Stimulated activated naive CD8-positive, alpha-beta T cell treated with anti-CD3 and anti-CD28 coated beads, Interleukin-15, Interleukin-2, amounts not matched to agents 100 ng/mL and 50 ng/mL, for 24 hours (primary cell): ENCODE data around the gene CTNNA2.

ENCODE experiments used
- H3K27ac Mint-ChIP-seq: one replicate; pipeline ENCODE4 v1.8.0; 2021; ENCODE audit warnings: mild to moderate bottlenecking, mixed read lengths
- H3K27me3 Mint-ChIP-seq: one replicate; pipeline ENCODE4 v1.8.0; 2021; ENCODE audit warnings: mixed read lengths
- H3K36me3 Mint-ChIP-seq: one replicate; pipeline ENCODE4 v1.8.0; 2021; ENCODE audit warnings: low read depth, mixed read lengths
- H3K4me1 Mint-ChIP-seq: one replicate; pipeline ENCODE4 v1.8.0; 2021; ENCODE audit warnings: low read depth, mixed read lengths
- H3K4me3 Mint-ChIP-seq: one replicate; pipeline ENCODE4 v1.8.0; 2021; ENCODE audit warnings: mild to moderate bottlenecking, mixed read lengths
- H3K9me3 Mint-ChIP-seq: one replicate; pipeline ENCODE4 v1.8.0; 2021; ENCODE audit warnings: mixed read lengths

CTNNA2 gene

GRCh38 chr2:79910643-79911042 is 397.8 kb downstream of the CTNNA2 start:
- H3K4me3 Mint-ChIP-seq: no peak overlapping the region
- H3K9me3 Mint-ChIP-seq: peaks cover 8% of the 10 kb centered on the region
- no peaks in the 10 kb centered on the region for H3K36me3 Mint-ChIP-seq
- H3K27me3 Mint-ChIP-seq: no peaks in the 10 kb centered on the region
- no peak overlapping the region for H3K27ac Mint-ChIP-seq
- H3K4me1 Mint-ChIP-seq: no peaks in the 10 kb centered on the region

GRCh38 chr2:79915455-79915854 is 402.6 kb downstream of the CTNNA2 start:
- Mint-ChIP-seq H3K4me3 (no peak overlapping the region), H3K4me1 (no peaks in the 10 kb centered on the region), H3K36me3 (no peaks in the 10 kb centered on the region), H3K27ac (no peak overlapping the region), H3K9me3 (peaks cover 17% of the 10 kb centered on the region), H3K27me3 (no peaks in the 10 kb centered on the region)

GRCh38 chr2:79916285-79916684 is 403.4 kb downstream of the CTNNA2 start:
- H3K4me1 Mint-ChIP-seq: no peaks in the 10 kb centered on the region
- no peak overlapping the region for H3K4me3 Mint-ChIP-seq
- no peaks in the 10 kb centered on the region for H3K27me3 Mint-ChIP-seq
- H3K27ac Mint-ChIP-seq: no peak overlapping the region
- H3K36me3 Mint-ChIP-seq: no peaks in the 10 kb centered on the region
- peaks cover 18% of the 10 kb centered on the region for H3K9me3 Mint-ChIP-seq

- Mint-ChIP-seq H3K9me3 (peaks cover 15% of the 10 kb centered on the region), H3K27ac (no peak overlapping the region), H3K36me3 (no peaks in the 10 kb centered on the region), H3K27me3 (no peaks in the 10 kb centered on the region), H3K4me3 (no peak overlapping the region), H3K4me1 (no peaks in the 10 kb centered on the region)
These were observed 407.7 kb downstream of the CTNNA2 start for GRCh38 chr2:79920512-79921076.

- peaks cover 2% of the 10 kb centered on the region for H3K9me3 Mint-ChIP-seq
- no peaks in the 10 kb centered on the region for H3K4me1 Mint-ChIP-seq
- H3K27ac Mint-ChIP-seq: no peak overlapping the region
- H3K36me3 Mint-ChIP-seq: no peaks in the 10 kb centered on the region
- no peak overlapping the region for H3K4me3 Mint-ChIP-seq
- peaks cover 2% of the 10 kb centered on the region for H3K27me3 Mint-ChIP-seq
These were observed 416.8 kb downstream of the CTNNA2 start for GRCh38 chr2:79929624-79930023.

GRCh38 chr2:79935046-79935732 is 422.3 kb downstream of the CTNNA2 start:
- Mint-ChIP-seq H3K4me1 (no peaks in the 10 kb centered on the region), H3K9me3 (no peaks in the 10 kb centered on the region), H3K27me3 (peaks cover 13% of the 10 kb centered on the region), H3K36me3 (no peaks in the 10 kb centered on the region), H3K4me3 (no peak overlapping the region), H3K27ac (no peak overlapping the region)

GRCh38 chr2:79935771-79936657 is 423.2 kb downstream of the CTNNA2 start:
- H3K27me3 Mint-ChIP-seq: peaks cover 13% of the 10 kb centered on the region
- no peaks in the 10 kb centered on the region for H3K9me3 Mint-ChIP-seq
- H3K36me3 Mint-ChIP-seq: no peaks in the 10 kb centered on the region
- no peaks in the 10 kb centered on the region for H3K4me1 Mint-ChIP-seq
- no peak overlapping the region for H3K4me3 Mint-ChIP-seq
- no peak overlapping the region for H3K27ac Mint-ChIP-seq

- Mint-ChIP-seq H3K4me1 (no peaks in the 10 kb centered on the region), H3K27me3 (peaks cover 13% of the 10 kb centered on the region), H3K9me3 (no peaks in the 10 kb centered on the region), H3K27ac (no peak overlapping the region), H3K4me3 (no peak overlapping the region), H3K36me3 (no peaks in the 10 kb centered on the region)
These were observed 423.9 kb downstream of the CTNNA2 start for GRCh38 chr2:79936715-79937114.

GRCh38 chr2:79938648-79939047 is 425.8 kb downstream of the CTNNA2 start:
- H3K36me3 Mint-ChIP-seq: no peaks in the 10 kb centered on the region
- H3K27me3 Mint-ChIP-seq: peaks cover 13% of the 10 kb centered on the region
- no peaks in the 10 kb centered on the region for H3K4me1 Mint-ChIP-seq
- no peaks in the 10 kb centered on the region for H3K9me3 Mint-ChIP-seq
- H3K4me3 Mint-ChIP-seq: no peak overlapping the region
- no peak overlapping the region for H3K27ac Mint-ChIP-seq

- H3K4me1 Mint-ChIP-seq: no peaks in the 10 kb centered on the region
- H3K36me3 Mint-ChIP-seq: no peaks in the 10 kb centered on the region
- no peak overlapping the region for H3K4me3 Mint-ChIP-seq
- H3K27ac Mint-ChIP-seq: no peak overlapping the region
- peaks cover 4% of the 10 kb centered on the region for H3K27me3 Mint-ChIP-seq
- no peaks in the 10 kb centered on the region for H3K9me3 Mint-ChIP-seq
These were observed 427.5 kb downstream of the CTNNA2 start for GRCh38 chr2:79940364-79940763.

- no peaks in the 10 kb centered on the region for H3K4me1 Mint-ChIP-seq
- no peak overlapping the region for H3K4me3 Mint-ChIP-seq
- no peaks in the 10 kb centered on the region for H3K9me3 Mint-ChIP-seq
- no peaks in the 10 kb centered on the region for H3K27me3 Mint-ChIP-seq
- H3K27ac Mint-ChIP-seq: no peak overlapping the region
- no peaks in the 10 kb centered on the region for H3K36me3 Mint-ChIP-seq
These were observed 428.3 kb downstream of the CTNNA2 start for GRCh38 chr2:79941179-79941578.

GRCh38 chr2:79944205-79944604 is 431.4 kb downstream of the CTNNA2 start:
- Mint-ChIP-seq H3K9me3 (no peaks in the 10 kb centered on the region), H3K4me3 (no peak overlapping the region), H3K27ac (no peak overlapping the region), H3K4me1 (no peaks in the 10 kb centered on the region), H3K27me3 (no peaks in the 10 kb centered on the region), H3K36me3 (no peaks in the 10 kb centered on the region)

- Mint-ChIP-seq H3K27ac (no peak overlapping the region), H3K27me3 (no peaks in the 10 kb centered on the region), H3K36me3 (no peaks in the 10 kb centered on the region)
These were observed 433.0 kb downstream of the CTNNA2 start for GRCh38 chr2:79945653-79946445.

GRCh38 chr2:79947751-79948150 is 434.9 kb downstream of the CTNNA2 start:
- H3K27ac Mint-ChIP-seq: no peak overlapping the region
- no peak overlapping the region for H3K4me3 Mint-ChIP-seq
- H3K27me3 Mint-ChIP-seq: no peaks in the 10 kb centered on the region
- no peaks in the 10 kb centered on the region for H3K9me3 Mint-ChIP-seq
- no peaks in the 10 kb centered on the region for H3K36me3 Mint-ChIP-seq
- no peaks in the 10 kb centered on the region for H3K4me1 Mint-ChIP-seq

More at GRCh38 chr2:79945653-79946445, 433.0 kb downstream of the CTNNA2 start:
- Mint-ChIP-seq H3K4me1 (no peaks in the 10 kb centered on the region), H3K4me3 (no peak overlapping the region), H3K9me3 (no peaks in the 10 kb centered on the region)

- Mint-ChIP-seq H3K27ac (no peak overlapping the region), H3K4me3 (no peak overlapping the region), H3K9me3 (no peaks in the 10 kb centered on the region), H3K4me1 (no peaks in the 10 kb centered on the region), H3K36me3 (no peaks in the 10 kb centered on the region), H3K27me3 (no peaks in the 10 kb centered on the region)
These were observed 437.7 kb downstream of the CTNNA2 start for GRCh38 chr2:79950526-79950925.
